ENCODE data around the gene PROCR.

GRCh38 chr20:35146920-35147574, 24.8 kb upstream of the PROCR start, which contains the start of gene EDEM2:
- peak in 2 of 11 experiments; percentile 3 to 33 for TF ChIP-seq CTCF (IDR thresholded peaks at IDR 0.05 in 8 of 11, conservative IDR thresholded peaks at IDR 0.05 in 3 of 11)
- TF ChIP-seq POLR2A (IDR thresholded peaks at IDR 0.05), result peak; percentile 29 to 78 (median 37)
